SK-N-SH treated with all-trans-retinoic acid at 6 μM for 48 hours (cell line): ENCODE measurements around the gene NOL8.

ENCODE experiments used
- GLIS3 ChIP-seq: fragments of 250-450 bp; sonication (Bioruptor Pico); IDR thresholded peaks from 2 replicates; pipeline ENCODE4 v1.5.0; 2020; ENCODE audit warnings: mild to moderate bottlenecking, moderate library complexity
- RARB ChIP-seq: fragments of 250-450 bp; sonication (Bioruptor Pico); IDR thresholded peaks from 2 replicates; pipeline ENCODE4 v1.8.0; 2021; ENCODE audit warnings: mild to moderate bottlenecking, moderate library complexity
- TOX ChIP-seq: fragments of 250-450 bp; sonication (Bioruptor Pico); IDR thresholded peaks from 2 replicates; pipeline ENCODE4 v1.8.0; 2021; ENCODE audit warnings: mild to moderate bottlenecking, moderate library complexity, borderline replicate concordance
- ZC3H10 ChIP-seq: fragments of 250-450 bp; sonication (Bioruptor Pico); IDR thresholded peaks from 2 replicates; pipeline ENCODE4 v1.5.1; 2021; ENCODE audit warnings: mild to moderate bottlenecking, moderate library complexity
- ZFP3 ChIP-seq: fragments of 250-450 bp; sonication (Bioruptor Pico); IDR thresholded peaks from 2 replicates; pipeline ENCODE4 v1.5.0; 2020; ENCODE audit warnings: mild to moderate bottlenecking, moderate library complexity
- ZFP30 ChIP-seq: fragments of 450-650 bp; formaldehyde crosslinking; IDR thresholded peaks from 2 replicates; pipeline ENCODE4 v1.5.0; 2022; ENCODE audit warnings: mild to moderate bottlenecking, moderate library complexity
- ZNF565 ChIP-seq: fragments of 450-650 bp; formaldehyde crosslinking; conservative IDR thresholded peaks from 2 replicates; pipeline ENCODE4 v1.5.0; 2020; ENCODE audit warnings: low read depth, mild to moderate bottlenecking, moderate library complexity
- TF ChIP-seq, protein P1 (sequence below): fragments of 250-450 bp; sonication (Bioruptor Pico); IDR thresholded peaks from 2 replicates; pipeline ENCODE4 v1.5.1; 2021; ENCODE audit warnings: mild to moderate bottlenecking, moderate library complexity

DNA sequence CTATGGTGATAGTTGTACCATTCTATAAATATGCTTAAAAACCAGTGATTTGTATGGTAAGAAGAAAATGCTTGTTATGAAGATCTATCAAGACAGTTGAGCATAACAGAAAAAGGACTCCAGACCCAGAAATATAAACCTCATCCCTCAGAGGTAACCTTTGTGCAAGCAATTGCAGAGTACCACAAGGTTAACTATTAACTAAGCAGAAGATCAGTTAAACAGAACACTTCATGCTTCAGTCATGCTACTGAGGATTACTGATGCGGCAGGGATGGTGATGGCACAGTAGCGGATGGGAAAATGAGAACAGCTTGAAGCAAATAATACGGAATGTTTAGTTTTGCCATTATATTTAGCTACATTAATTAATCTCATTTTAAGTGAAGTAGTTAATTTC lies 77.2 kb downstream of the NOL8 start:
- TF ChIP-seq GLIS3 (CRISPR knock-in tag) (no peak), RARB (CRISPR knock-in tag) (no peak), ZFP30 (CRISPR knock-in tag) (no peak), ZC3H10 (CRISPR knock-in tag) (no peak), ZNF565 (no peak), ZFP3 (CRISPR knock-in tag) (no peak), TOX (no peak)
- TF ChIP-seq, protein P1, sequence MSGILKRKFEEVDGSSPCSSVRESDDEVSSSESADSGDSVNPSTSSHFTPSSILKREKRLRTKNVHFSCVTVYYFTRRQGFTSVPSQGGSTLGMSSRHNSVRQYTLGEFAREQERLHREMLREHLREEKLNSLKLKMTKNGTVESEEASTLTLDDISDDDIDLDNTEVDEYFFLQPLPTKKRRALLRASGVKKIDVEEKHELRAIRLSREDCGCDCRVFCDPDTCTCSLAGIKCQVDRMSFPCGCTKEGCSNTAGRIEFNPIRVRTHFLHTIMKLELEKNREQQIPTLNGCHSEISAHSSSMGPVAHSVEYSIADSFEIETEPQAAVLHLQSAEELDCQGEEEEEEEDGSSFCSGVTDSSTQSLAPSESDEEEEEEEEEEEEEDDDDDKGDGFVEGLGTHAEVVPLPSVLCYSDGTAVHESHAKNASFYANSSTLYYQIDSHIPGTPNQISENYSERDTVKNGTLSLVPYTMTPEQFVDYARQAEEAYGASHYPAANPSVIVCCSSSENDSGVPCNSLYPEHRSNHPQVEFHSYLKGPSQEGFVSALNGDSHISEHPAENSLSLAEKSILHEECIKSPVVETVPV (CRISPR knock-in tag) = no peak
